GM19239 (cell line): ENCODE data around the gene FILIP1L.

Source experiments
- DNase-seq: peaks from one replicate; pipeline ENCODE4 v3.0.0; 2011; ENCODE audit warnings: low spot score; ENCODE audit not compliant: insufficient read length
- FAIRE-seq: peaks from 2 replicates; lab custom pipeline; 2011; peaks lifted over from hg19 to GRCh38; lab: Jason Lieb, UNC

FILIP1L gene

DNA sequence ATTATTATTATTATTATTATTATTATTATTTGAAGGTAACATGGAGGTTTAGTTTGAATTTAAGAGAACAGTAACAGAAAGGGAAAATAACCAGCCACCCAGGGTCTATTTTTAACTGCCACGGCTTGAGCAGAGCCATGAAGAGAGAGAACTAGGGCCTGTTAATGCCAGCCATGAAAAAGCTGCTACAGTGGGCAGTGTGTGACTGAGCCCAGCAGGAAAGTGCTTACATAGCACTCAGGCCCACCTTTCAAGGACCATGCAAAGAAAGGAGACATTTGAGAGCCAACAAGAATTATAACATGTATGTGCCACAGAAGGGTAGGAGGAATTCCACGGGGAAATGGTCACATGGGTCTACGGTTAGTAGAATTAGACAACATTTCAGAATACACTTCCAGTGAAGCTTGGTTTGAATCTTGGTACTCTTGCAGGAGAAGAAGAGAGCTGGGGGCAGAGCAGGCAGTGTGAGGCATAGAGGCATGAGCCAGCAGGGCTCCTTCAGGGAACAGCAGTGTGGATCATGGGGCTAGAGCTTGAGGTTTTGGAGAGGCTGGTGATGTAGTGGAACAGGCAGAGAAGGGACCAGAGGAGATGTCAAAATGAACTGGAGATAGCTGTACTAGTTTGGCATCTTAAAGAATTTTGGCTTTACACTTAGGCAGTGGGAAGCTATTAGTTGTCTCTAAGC lies 155.9 kb downstream of the FILIP1L start:
- FAIRE-seq: no peak
- DNase-seq: no peak

DNA sequence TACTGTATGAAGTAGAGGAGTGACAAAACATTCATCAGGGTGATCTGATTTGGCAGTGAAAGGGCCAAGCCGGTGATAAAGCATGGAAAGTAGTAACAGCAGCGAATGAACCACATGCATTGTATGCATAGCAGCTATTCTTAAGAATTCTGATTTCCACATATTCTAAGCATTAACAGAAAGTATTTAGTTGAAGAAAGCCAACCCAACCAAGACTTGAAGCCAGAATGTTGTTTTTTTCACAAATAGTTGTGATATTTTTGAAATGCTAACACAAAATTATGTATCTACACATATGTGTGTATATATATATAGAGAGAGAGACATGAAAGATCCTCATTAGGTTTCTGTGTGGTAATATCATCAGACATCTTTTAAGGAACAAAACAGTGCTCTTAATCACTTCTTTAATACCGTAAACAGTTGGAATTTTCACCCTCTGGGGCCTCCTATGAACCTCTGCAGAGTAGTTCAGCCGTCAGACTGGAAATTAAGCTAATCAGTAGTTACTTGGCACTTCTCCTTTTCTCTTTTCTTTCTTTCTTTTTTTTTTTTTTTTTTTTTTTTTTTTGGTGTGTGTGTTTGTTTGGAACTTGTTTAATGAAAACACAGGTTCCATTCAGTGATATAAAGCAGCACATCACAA lies 157.0 kb downstream of the FILIP1L start:
- FAIRE-seq (no peak), DNase-seq (no peak)

DNA sequence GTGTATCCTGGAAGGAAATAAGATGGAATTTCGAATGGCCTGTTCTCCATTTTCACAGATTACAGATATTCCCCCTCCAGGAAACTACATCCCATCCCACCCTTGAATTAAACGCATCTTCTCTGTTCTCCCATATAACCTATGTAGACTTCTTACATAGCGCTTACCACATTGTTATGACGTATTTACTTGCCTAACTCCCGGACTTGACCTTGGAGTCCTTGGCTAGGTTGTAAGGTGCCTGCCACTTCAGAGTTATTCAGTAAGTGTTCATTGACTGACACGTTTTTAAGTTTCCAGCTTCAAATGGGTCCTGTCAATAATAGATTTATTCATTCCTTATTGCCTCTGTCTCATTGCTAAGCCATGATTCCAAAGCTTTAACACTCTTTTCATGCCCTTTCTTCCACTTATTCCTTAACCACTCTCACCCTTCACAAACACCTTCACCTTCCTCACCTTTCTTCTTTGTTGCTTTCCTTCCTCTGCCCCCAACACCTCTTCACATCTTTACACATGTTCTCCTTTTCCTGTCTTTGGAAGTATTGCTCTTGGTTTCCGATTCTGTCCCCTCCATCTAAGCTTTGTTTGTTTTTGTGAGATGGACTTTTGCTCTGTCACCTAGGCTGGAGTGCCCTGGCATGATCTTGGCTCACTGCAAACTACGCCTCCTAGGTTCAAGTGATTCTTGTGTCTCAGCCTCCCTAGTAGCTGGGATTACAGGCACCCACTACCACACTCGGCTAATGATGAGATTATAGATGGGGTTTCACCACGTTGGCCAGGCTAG lies 158.3 kb downstream of the FILIP1L start:
- no peak for DNase-seq
- FAIRE-seq: no peak

DNA sequence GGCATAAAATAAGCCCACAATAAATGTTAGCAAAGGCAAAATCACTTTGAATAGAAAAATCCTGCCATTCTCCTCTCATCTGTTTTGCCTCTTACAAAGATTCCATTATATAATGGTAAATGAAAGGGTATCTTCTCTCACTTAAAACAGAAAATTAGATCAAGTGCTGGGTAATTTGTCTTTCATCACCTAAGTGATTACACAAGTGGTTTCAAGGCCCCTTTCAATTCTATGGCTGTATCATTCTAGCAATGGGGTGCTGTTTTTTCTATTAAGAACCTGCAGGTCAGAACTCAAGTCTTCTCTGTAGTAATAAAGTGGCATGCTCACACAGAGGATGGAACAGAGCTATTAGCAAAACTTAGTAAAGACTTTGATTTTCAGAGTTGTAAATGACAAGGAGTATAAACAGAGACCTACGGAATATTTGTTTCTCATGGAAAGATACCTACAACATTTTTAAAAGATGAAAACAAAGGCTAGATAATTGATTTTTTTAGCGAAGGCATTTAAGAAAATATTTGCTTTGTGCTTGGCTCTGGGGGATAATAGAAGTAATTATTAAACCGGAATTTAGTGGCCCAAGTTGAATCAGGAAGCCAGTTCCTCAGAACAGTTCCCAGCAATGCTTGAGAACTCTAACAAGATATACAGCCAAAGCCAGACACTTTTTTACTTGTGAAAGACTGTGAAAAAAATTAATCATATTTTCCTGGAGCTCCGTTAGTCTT lies 159.2 kb downstream of the FILIP1L start:
- FAIRE-seq (no peak), DNase-seq (no peak)

DNA sequence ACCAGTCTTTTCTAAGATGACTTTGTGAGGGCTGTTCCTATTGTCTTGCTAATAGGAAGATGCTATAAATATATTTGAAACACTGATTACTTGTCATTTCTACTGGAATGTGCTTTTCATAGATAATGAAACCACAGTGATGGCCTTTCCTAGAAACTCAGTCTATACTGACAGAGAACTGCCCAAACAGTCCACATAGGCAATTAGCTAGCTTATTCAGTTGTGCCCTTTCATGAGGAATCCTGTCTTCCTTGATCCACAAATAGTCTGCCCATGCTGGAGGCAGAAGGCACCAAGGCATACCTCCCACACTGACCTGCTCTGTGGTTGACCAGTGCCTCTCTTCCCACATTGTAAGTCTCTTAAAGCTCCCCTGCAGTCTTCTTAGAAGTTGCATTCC lies 160.7 kb downstream of the FILIP1L start:
- no peak for FAIRE-seq
- DNase-seq: no peak

DNA sequence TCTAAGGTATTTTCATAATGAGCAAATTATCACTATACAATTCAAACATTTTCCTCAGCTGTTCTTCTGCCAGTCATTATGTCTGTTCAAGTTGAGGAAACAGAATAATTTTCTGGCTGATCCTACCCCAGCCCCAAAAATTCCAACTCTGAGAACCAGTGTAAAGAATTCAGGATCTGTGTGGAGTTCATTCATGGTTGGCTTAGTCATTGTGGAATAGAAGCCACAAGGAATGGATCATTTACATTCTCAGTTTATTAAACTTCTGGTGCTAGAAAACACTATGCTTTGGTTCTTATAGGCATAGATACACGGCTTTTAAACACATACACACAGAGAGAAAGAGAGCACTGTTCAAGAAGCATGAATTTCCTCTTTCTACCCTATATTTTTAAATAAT lies 162.0 kb downstream of the FILIP1L start:
- FAIRE-seq (no peak), DNase-seq (no peak)

DNA sequence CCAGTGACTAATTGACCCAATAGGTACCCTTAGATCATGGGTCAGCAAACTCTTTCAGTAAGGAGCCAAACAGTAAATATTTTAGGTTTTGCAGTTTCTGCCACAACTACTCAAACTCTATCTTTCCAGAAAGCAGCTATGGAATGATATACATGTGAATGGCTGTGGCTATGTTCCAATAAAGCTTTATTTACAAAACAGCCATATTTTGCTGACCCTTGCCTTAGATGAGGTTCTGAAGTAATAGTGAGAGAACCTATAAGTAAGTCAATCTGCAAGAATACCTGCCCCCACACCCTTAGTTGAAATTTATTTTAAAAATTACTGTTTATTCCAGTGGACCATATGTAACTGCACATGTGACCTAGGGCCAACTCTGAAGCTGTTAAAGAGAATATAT lies 162.6 kb downstream of the FILIP1L start:
- DNase-seq (no peak), FAIRE-seq (no peak)

DNA sequence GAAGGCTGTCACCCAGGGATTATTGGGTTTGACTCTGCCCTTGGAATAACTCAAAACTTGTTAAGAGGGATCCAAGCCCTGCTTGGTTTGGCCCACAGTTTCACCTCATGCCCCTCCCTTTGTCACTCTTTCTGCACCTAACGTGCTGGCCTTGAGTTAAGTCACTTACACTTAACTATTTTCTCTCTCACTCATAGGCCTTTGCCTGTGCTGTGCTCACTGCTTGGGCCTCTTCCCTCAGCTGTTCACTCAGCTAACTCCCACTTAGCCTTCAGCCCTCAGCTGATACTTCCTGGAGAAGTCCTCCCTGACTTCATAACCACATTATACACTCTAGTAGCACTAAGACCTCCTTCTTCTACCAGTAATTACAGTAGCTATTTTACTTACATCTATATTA lies 163.4 kb downstream of the FILIP1L start:
- no peak for FAIRE-seq
- no peak for DNase-seq

DNA sequence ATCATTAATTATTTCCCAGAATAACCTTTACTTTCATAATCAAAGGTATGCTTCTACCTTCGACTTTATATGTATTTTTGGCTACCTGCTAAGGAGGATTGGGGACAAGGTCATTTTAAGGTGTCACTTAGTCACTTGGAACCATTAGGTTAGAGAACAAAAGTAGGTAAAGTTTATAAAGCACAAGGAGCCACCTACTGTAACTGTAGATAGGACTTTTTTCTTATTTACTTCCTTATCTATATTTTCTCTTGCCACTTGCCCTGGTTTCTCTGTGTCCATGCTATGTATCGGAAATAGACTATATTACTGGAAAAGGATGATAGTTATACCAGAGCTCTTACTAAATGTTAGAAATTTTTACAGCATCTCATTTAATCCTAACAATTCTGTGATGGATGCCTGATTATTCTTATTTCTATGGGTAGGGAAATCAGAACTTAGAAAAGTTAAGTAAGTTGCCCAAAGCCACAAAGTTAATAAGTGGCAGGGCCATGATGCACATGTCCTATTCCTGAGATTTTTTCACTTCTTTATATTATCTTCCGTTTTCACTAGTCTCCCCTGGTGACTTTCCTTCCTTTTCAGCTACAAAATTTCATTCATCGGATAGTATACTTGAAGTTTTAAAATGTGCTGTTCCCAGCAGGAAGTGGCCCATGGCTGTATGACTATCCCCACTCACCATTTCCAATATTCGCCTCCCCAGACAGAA lies 164.2 kb downstream of the FILIP1L start:
- DNase-seq: no peak
- peak; percentile 11 for FAIRE-seq

DNA sequence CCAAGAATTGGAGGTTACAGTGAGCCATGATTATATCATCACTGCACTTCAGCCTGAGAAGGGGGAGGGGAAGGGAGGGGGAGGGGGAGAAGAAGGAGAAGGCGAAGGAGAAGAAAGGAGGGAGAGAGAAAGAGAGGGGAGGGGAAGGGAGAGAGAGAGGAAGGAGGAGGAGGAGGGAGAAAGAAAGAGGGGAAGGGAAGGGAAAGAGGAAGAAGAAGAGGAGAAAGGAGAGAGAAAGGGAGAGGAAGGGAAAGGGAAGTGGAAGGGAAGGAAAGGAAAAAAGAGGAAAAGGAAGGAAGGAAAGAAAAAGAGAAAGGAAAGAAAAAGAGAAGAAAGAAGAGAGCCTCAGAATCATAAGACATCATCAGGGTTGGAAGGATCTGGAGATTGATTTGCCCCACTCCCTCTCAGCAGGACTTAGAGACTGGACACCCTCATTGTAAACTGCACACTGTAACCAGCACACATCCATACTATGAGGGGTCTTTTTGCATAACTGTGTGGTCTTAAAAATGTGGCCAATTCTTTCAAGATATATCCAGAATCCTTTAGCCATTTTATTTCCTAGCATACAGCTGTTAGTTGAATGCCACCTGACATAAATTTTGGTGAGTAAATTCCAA lies 165.7 kb downstream of the FILIP1L start:
- DNase-seq: no peak

DNA sequence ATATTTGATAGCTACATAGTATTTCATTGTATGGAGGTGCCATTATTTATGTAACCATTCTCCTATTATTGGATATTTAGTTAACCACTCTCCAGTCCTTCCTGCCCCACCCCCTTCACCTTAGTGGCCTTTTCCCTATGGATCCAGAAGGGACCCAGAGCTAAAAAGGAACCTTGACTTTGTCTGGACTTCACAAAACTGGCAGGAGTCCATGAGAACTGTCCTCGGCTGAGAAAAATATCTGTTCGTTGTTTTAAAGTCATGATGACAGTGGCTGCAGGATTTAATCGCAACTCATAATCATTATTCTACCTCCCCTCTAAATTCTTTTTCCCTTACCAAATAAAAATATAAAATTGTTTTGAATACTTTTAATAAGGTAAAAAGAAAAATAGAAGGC lies 166.9 kb downstream of the FILIP1L start:
- no peak for FAIRE-seq
- no peak for DNase-seq

More for the DNA sequence above, 165.7 kb downstream of the FILIP1L start:
- FAIRE-seq: no peak

DNA sequence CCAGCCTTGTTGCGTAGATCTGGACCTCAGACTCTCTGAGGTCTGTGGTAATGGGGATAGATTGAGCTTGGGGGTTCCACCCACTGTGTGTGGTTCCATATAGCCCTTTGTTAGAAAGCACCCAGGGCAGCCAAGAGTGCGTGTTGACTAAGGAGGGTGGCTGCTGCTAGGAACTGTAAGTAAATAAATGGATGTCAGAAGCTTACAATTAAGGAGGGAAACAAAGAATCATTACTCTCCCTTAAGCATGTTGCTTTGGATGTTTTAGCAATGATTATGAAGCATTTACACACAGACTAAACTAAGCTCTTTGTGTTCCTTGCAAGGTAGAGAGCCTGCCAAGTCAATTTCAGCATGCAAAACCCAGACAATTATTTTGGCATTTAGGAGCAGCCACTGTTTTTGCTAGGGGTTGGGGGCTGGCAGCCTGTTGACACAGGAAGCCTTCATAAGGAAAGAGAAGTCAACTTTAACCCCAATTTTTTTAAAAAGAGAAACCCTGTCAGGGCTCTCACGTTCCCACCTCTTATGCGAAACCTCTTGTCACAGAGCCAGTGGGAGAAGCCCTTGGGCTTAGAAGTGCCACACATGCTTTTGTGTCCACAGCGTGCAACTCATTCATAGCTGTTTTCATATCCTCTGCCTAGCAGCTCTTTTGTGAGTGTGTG lies 168.8 kb downstream of the FILIP1L start:
- DNase-seq: no peak
- FAIRE-seq: no peak

DNA sequence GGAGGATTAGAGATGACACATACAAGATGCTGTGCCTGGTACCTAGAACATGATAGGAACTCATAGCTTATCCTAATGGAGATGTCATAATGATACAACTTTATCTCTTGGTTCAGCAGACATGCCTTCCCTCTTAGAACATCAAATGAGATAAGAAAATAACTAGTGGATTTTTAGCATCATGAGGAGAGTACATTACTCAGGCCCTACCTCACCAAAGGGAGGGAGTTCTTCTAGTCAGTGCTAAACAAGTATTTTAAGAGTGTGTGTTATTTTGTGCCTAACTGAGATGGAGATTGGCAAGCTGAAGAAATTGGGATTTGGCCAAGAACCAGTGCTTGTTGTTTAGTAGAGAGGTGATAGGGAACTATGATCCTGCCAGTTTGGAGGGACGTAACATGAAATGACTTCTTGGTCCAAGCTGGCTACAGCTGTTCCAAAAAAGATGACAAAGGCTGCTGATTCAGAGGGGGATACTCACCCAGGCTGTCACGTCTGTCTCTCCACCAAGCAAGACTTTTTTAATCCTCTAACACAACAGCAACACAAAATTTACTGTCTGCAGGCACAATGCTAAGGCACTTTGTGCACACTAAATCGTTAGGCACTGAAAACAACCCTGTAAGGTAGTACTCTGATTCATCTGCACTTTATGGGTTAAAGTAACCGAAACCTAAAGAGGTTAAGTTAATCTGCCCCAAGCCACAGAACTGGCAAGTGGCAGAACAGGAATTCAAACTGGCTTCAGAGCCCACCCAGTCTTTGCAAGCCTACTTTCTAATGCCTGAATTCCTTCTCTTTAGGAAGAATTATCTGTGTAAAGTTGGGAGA lies 170.2 kb downstream of the FILIP1L start:
- no peak for DNase-seq
- FAIRE-seq: no peak

DNA sequence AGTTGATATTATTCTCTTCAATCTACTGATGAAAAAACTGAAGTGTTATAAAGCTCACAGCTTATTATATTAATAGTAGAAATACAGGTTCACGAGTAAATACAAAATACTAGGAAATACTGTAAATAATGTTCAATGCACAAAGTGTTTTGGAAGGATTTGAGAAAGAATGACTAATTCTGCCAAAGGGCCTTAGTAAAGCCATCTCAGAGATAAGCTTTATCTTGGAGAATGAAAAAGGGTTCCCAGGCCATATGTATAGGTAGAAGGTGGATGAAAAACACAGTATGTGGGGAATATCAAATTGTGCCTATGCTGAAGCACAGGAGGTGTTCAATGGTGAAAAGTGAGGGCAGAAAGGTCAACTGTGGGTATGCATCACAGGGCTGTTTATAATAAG lies 173.1 kb downstream of the FILIP1L start:
- FAIRE-seq (no peak), DNase-seq (no peak)

DNA sequence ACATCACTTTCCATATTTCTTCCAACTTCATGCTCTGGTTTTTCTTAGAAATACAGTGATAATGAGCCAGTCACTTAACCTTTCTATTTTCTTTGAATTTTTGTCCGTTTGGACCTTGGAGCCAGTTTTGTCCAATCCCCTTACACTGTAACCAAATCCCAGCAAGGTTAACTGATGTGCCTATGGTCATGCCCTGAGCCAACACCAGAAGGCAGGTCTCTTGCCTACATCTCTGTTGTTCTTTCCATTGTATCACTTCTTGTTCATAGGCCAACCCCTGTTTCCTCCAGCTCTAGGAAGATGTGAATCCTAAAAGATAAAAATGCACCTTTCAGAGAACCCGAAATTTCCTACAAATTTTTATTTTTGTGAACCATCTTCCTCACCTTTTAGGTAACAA lies 174.0 kb downstream of the FILIP1L start:
- peak; percentile 48 for FAIRE-seq
- DNase-seq: no peak

DNA sequence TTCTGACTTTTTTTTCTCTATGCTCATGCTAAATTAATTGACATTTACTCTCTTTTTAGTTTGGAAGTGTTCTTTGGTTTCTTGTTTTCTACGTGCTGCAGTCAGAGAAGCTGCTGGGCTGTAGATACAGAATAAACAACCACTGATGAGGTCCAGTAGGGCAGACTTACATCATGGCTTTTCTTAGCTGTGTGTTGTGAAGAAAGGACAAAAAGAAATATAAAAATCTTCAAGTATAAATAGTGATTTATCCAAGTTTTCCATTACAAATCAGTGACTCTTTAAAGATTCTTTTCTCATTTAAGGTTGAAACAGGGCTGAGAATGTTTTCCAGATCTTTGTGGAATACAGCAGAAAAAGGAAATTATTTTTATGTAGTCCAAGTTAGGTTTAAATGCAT lies 174.4 kb downstream of the FILIP1L start:
- no peak for FAIRE-seq

DNA sequence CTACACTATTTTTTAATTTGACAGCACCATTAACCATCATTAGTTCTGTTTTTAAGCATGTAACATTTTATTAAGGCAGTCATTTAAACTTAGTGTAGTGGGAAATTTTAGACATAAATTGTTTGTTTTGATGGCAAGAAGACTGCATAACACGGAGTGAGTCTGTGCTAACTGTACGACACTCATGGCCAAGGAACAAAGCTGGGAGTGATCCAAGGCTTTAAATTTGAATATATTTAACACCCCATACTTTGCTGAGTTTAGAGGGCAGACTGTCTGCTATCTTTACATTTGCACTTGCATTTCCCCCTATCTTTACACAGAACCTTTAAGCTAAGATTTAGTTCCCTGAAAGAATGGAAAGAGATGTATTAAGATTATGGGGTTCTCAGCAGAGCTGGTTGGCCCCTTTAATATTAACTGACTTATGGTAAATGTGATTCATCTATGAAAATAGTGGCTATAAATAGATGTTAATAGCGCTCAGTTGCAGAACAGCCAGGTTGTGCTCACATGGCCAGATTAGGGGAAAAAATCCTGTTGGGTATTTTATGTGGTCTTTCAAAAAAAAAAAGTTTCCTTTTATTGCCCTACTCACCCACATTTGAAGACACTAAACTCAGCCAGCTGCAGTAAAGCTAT lies 175.9 kb downstream of the FILIP1L start:
- FAIRE-seq (no peak), DNase-seq (no peak)

More for the DNA sequence above, 174.4 kb downstream of the FILIP1L start:
- DNase-seq: no peak
